Measurements from ENCODE around the gene NPIPA8.
"Not testable (repeated sequence)": the region's sequence is repeated elsewhere in the genome, so short reads cannot be mapped to it uniquely, and the experiment has no call there.

Gene NPIPA8

DNA sequence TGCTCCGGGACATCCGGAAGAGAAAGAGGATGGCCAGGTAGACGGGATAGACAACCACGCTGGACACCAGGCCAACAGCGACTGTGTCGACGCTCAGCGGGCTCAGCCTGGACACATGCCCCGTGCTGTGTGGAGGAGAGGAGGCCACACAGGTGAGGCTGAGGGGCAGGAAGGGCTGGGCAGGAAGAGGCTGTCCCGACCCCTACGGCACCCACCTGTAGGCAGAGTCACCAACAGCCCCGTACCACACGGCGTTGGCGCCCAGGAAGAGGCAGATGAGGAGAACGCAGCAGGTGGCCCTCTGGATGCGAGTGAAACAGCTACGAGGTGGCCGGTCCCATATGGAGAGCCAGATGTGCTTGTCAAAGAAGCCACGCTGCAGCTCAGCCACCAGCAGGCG lies at the start of gene NPIPA8:
NPIPA8 (minus strand) TSS at position 101 of the 400 bp plus-strand sequence. CDS start 4,074 bp downstream, outside the sequence.
- DNase-seq, result not testable (repeated sequence)

GRCh38 chr16:18385285-18385684 lies 48.7 kb upstream of the NPIPA8 start:
- not testable (repeated sequence) for DNase-seq

GRCh38 chr16:18384869-18385268 lies 48.3 kb upstream of the NPIPA8 start:
- not testable (repeated sequence) for DNase-seq

DNA sequence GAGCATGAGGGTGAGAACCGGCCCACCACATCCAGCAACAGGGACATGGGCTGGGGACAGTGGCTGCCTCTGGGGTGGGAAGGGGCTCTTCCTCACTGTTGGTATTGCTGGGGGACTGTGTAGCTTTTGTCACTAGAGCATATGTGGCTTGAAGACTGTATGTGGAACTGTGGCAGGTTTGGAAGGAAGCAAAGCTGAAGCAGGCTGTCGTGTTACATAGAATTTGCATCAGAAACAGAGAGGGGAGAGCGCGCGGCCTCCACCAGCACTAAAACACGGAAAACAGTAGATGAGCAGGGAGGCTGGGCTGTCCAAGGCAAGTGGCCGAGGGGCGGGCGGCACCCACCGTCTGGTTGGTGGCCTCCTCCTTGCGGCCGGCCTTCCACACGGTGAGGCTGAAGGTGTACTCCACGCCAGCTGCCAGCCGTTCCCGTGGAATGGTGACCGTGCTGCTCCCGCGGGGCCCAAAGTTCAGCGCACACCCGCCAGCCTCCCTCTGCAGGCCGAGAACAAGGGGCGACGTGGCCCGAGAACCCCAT lies 47.6 kb upstream of the NPIPA8 start:
- DNase-seq, result not testable (repeated sequence)

- not testable (repeated sequence) for DNase-seq
Measured at GRCh38 chr16:18382696-18383095, 46.2 kb upstream of the NPIPA8 start.

DNA sequence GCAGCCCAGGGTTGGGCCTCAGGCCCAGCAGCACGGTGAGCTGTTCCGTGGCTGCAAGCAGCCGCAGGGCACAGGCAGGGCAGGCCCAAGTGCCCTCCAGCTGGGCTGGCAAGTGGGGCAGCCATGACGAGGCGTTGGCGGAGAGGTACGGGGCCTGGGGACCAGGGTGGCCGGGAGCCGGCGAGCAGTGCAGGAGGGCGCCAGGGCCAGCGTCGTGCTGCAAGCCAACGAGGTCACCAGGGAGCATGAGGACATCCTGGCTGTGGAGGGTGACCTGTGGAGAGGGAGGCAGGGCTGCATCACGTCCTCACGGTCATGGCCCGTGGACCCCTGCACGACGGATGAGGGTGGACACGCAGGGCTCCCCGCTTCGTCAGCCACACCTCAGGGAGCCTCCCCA lies 11.2 kb upstream of the NPIPA8 start:
- DNase-seq, result not testable (repeated sequence)

GRCh38 chr16:18346993-18347392 lies 10.5 kb upstream of the NPIPA8 start:
- not testable (repeated sequence) for DNase-seq

DNA sequence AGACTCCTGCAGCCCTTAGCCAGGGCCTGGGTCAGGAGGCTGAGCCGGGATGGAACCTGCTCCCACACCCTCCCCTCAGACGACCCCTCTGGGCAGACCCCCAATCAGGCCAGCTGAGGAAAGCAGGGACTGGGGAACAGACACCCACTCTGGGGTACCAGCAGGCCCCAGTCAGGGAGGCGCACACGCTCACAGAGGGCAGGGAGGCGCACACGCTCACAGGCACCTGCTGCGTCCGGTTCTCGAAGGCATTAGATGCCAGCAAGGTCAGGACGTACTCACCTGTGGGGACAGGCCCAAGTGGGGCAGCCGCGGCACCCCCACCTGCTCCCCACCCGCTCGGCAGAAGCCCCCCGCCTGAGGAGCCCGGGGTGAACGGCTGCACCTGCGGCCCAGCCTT lies 8.1 kb upstream of the NPIPA8 start:
- not testable (repeated sequence) for DNase-seq

DNA sequence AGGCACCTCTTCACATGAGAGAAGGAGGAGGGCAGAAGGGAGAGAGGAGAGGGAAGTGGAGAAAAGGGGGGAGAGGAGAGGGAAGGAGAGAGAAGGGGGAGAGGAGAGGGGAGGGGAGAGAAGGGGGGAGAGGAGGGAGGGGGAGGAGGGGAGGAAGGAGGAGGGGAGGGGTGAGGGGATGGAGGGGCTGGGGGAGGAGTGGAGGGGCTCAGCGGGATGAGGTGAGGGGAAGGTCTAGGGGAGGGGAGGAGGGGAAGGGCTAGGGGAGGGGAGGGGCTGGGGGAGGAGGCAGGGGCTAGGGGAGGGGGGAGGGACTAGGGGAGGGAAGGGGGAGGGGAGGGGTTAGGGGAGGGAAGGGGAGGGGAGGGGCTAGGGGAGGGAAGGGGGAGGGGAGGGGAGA lies 5.5 kb upstream of the NPIPA8 start:
- not testable (repeated sequence) for DNase-seq

DNA sequence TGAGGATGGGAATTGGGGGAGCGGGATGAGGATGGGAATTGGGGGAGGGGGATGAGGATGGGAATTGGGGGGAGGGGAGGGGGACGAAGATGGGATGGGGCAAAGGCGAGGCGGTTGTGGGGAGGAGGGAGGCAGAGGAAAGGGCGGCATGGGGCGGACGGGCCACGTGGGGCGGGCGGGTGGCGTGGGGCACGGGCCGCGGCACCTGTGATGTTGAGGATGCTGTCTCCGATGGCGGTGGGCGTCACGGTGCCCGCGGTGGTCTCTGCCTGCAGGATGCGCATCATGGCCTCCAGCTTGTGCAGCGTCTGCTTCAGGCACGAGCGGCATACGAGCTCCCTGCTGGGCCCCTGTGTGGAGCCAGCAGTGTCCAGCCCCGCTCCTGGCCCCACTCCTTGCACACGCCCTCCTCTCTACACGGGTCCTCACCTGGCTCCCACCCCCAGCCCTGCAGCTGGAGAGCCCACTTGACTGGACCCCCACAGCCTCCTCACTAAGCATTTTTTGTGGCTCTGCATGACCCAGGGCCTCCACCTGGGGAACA lies 5.0 kb upstream of the NPIPA8 start:
- not testable (repeated sequence) for DNase-seq

GRCh38 chr16:18339210-18339609 lies 2.7 kb upstream of the NPIPA8 start:
- not testable (repeated sequence) for DNase-seq

- DNase-seq, result not testable (repeated sequence)
Measured at GRCh38 chr16:18311811-18312210, 24.7 kb downstream of the NPIPA8 start.

DNA sequence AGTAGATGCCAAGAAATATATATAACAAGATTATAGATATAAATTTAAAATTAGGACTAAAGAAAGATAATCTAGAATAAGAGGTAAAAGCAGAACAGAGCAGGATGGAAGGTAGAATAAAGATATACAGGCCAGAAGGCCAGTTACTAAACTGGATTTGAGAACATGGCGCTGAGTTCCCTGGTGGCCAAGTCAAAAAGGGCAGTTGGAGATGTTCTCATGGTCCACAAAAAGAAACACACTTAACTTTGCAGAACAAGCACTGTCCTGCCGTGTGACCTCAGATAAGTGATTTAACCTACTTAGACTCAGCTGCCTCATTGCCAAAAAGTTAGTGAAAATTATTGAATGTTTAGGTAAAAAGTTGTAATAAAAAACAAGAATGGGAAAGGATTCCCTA lies 27.4 kb downstream of the NPIPA8 start:
- not testable (repeated sequence) for DNase-seq

DNA sequence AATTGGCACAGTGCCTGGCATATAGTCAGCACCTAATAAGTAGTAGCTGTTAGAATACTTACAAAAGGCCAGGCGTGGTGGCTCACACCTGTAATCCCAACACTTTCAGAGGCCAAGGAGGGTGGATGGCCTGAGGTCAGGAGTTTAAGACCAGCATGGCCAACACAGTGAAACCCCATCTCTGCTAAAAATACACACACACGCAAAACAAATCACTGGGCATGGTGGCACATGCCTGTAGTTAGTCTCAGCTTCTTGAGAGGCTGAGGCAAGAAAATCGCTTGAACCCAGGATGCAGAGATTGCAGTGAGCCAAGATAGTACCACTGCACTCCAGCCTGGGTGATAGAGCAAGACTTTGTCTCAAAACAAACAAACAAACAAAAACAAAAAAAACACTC lies 29.3 kb downstream of the NPIPA8 start:
- not testable (repeated sequence) for DNase-seq

DNA sequence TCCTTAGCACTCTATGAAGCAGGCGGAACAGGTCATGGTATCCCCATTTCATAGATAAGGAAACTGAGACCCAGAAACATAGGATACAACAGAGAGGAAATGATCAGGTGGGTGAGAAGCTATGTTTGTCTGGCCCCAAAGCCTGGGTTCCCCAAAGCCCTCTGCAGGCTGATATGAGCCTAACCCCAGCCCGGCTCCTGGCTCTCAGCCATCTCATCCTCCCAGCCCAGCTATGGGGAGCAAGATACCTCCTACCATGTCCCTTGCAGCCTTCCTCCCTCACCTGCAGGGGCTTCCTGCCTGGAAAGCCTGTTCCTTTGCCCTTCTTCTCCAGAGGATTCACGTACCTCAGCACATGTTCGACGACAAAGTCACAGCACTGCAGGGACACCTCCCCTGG lies 30.5 kb downstream of the NPIPA8 start:
- not testable (repeated sequence) for DNase-seq

GRCh38 chr16:18303059-18303706 lies 33.4 kb downstream of the NPIPA8 start:
- DNase-seq, result not testable (repeated sequence)

DNA sequence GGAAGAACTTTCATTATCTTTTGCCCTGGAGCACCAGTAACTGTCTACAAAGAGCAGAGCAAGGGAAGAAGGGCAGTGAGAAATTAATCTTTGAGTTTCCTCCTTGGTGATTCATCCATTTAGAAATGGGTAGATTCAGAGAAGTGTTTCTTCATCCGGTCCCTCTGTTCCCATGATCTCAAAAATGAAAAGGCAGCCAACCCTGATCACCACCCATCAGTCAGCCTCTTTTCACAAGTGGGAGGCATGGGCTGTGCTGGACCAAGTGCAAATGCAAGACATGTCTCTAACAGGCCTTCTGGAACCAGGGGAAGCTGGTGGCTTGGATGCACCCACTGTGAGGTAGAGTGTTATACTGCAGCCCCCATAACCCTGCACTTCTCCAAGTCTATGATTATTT lies 38.8 kb downstream of the NPIPA8 start:
- not testable (repeated sequence) for DNase-seq

DNA sequence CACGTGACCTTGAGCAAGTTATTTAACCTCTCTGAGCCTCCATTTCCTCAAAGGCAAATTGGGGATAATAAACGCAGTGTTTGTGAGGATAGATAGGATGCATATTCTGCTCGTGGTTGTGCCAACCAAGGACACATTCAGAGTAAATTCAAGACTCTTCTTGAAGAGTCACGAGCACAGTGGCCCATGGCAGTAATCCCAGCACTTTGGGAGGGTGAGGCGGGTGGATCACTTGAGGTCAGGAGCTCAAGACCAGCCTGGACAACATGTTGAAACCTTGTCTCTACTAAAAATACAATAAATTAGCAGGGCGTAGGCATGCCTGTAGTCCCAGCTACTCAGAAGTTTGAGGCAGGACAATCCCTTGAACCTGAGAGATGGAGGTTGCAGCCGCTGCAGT lies 39.6 kb downstream of the NPIPA8 start:
- not testable (repeated sequence) for DNase-seq

GRCh38 chr16:18294371-18294770 lies 42.2 kb downstream of the NPIPA8 start:
- DNase-seq, result not testable (repeated sequence)

GRCh38 chr16:18293337-18293956 lies 43.1 kb downstream of the NPIPA8 start:
- not testable (repeated sequence) for DNase-seq

- not testable (repeated sequence) for DNase-seq
Measured at GRCh38 chr16:18290959-18291358, 45.6 kb downstream of the NPIPA8 start.

DNA sequence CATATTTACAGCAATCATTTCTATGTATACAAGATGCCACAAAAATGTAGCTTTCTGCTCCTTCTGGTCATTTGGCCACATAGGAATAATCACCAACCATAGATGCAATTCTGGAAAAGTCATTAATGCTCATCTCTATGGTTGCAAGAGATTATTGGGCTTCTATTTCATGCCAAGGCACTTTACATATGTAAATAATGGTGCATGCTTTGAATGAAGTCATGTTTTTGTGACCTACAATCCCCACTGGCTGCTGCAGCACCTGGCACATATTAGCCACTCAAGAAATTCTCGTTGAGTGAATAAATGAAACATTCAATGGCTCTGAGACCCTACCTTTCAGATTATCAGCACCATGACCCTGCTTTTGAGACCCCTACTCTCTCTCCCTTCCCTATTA lies 50.2 kb downstream of the NPIPA8 start:
- DNase-seq, result not testable (repeated sequence)

DNA sequence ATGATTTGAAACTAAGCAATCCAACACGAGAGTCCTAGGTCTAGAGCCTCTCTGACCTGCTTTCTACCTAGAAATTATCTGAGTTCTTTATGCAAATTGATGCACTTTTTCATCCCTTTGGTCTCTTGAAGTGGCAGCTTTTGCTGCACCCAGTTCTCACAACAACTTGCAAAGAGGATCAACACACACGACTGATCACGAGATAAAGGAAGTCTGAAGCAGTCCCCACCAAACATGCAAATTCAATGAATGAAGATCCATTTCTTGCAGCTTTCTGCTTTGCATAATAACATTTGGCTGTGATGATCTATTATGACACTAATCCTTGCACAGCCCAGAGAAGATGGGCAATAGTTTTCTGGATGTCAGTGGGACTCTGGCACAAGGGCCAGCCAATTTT lies 56.2 kb downstream of the NPIPA8 start:
- DNase-seq, result not testable (repeated sequence)

GRCh38 chr16:18276756-18277155 lies 59.8 kb downstream of the NPIPA8 start:
- not testable (repeated sequence) for DNase-seq

All from SIG-M5 (cell line).